SK-N-MC (cell line): Measurements from ENCODE around the gene FLNC.

ENCODE experiments used
- EZH2 ChIP-seq: fragments of 200-600 bp; sonication (generic); IDR thresholded peaks from one replicate; pipeline ENCODE4 v1.6.1; 2017; ENCODE audit warnings: antibody characterized with exemption
- POLR2AphosphoS5 ChIP-seq: IDR thresholded peaks from 2 replicates; pipeline ENCODE4 v1.6.1; 2012; ENCODE audit warnings: mild to moderate bottlenecking, low read depth, low read length, borderline replicate concordance

- TF ChIP-seq POLR2AphosphoS5, result no peak
- no peak for TF ChIP-seq EZH2
Measured at GRCh38 chr7:128906001-128906765, 76.0 kb downstream of the FLNC start.
